Astrocyte (in vitro differentiated cells and primary cell): Measurements from ENCODE around the gene ADARB2. TPM values are rescaled to one million over a fixed set of nuclear protein-coding genes. Genes with fewer than 3 reads are reported as not detected.

Experiments used
- DNase-seq: peaks from one replicate; pipeline ENCODE4 v3.0.0-alpha.2; 2010; ENCODE audit warnings: low read depth
- FAIRE-seq: peaks from 2 replicates; lab custom pipeline; 2011; peaks lifted over from hg19 to GRCh38; lab: Jason Lieb, UNC
- H2AFZ ChIP-seq: 2 replicates; pipeline ENCODE4 v1.6.0; 2012; ENCODE audit warnings: low read depth, low read length, inconsistent platforms
- H3K27ac ChIP-seq: 2 replicates; pipeline ENCODE4 v1.5.1; 2011; ENCODE audit warnings: low read depth, low read length, inconsistent platforms
- H3K27me3 ChIP-seq: 2 replicates; pipeline ENCODE4 v1.6.0; 2011; ENCODE audit warnings: low read length, inconsistent platforms; ENCODE audit not compliant: insufficient read depth
- H3K36me3 ChIP-seq: 2 replicates; pipeline ENCODE4 v1.5.1; 2011; ENCODE audit warnings: low read length, inconsistent platforms; ENCODE audit not compliant: insufficient read depth
- H3K4me1 ChIP-seq: 2 replicates; pipeline ENCODE4 v1.5.1; 2011; ENCODE audit warnings: low read length, inconsistent platforms; ENCODE audit not compliant: insufficient read depth
- H3K4me2 ChIP-seq: 2 replicates; pipeline ENCODE4 v1.6.0; 2012; ENCODE audit warnings: low read length, inconsistent platforms
- H3K4me3 ChIP-seq: 2 replicates; pipeline ENCODE4 v1.5.1; 2011; ENCODE audit warnings: low read depth, mild to moderate bottlenecking, low read length, inconsistent platforms; ENCODE audit not compliant: insufficient read depth
- H3K79me2 ChIP-seq: 2 replicates; pipeline ENCODE4 v1.6.0; 2012; ENCODE audit warnings: mild to moderate bottlenecking, low read length, inconsistent platforms; ENCODE audit not compliant: insufficient read depth
- H3K9ac ChIP-seq: 2 replicates; pipeline ENCODE4 v1.6.0; 2012; ENCODE audit warnings: mild to moderate bottlenecking, low read length, inconsistent platforms
- H3K9me3 ChIP-seq: 2 replicates; pipeline ENCODE4 v1.5.1; 2012; ENCODE audit warnings: low read depth, mild to moderate bottlenecking, low read length, inconsistent platforms; ENCODE audit not compliant: insufficient read depth
- H4K20me1 ChIP-seq: 2 replicates; pipeline ENCODE4 v1.6.0; 2012; ENCODE audit warnings: low read length, inconsistent platforms; ENCODE audit not compliant: insufficient read depth
- H3K27ac Mint-ChIP-seq: one replicate; pipeline ENCODE4 v1.8.0; 2021; ENCODE audit warnings: mild to moderate bottlenecking, mixed read lengths; ENCODE audit not compliant: unreplicated experiment
- H3K27me3 Mint-ChIP-seq: one replicate; pipeline ENCODE4 v1.8.0; 2021; ENCODE audit warnings: low read depth, mixed read lengths; ENCODE audit not compliant: unreplicated experiment
- H3K36me3 Mint-ChIP-seq: one replicate; pipeline ENCODE4 v1.8.0; 2021; ENCODE audit warnings: low read depth, mixed read lengths; ENCODE audit not compliant: unreplicated experiment
- H3K4me1 Mint-ChIP-seq: one replicate; pipeline ENCODE4 v1.8.0; 2021; ENCODE audit warnings: low read depth, mixed read lengths; ENCODE audit not compliant: unreplicated experiment
- H3K4me3 Mint-ChIP-seq: one replicate; pipeline ENCODE4 v1.8.0; 2021; ENCODE audit warnings: mild to moderate bottlenecking, moderate library complexity, mixed read lengths; ENCODE audit not compliant: unreplicated experiment
- H3K9me3 Mint-ChIP-seq: one replicate; pipeline ENCODE4 v1.8.0; 2021; ENCODE audit warnings: mild to moderate bottlenecking, mixed read lengths; ENCODE audit not compliant: unreplicated experiment
- EZH2 ChIP-seq: IDR thresholded peaks from 2 replicates; pipeline ENCODE4 v1.6.1; 2012; ENCODE audit warnings: mild to moderate bottlenecking, low read length, inconsistent platforms; ENCODE audit not compliant: insufficient read depth
- total RNA-seq: library from RNA; stranded (reverse); gene quantifications from 2 replicates; pipeline ENCODE4 v1.2.1, GENCODE V29; 2021
- TF ChIP-seq, protein P1 (sequence below): IDR thresholded peaks from 2 replicates; pipeline ENCODE4 v1.5.1; 2011; ENCODE audit warnings: low read depth, mild to moderate bottlenecking, inconsistent platforms, low read length, moderate library complexity; ENCODE audit not compliant: insufficient read depth

The ADARB2 gene
- total RNA-seq, 1 donor from 2014 or later, result 0.18 TPM

DNA sequence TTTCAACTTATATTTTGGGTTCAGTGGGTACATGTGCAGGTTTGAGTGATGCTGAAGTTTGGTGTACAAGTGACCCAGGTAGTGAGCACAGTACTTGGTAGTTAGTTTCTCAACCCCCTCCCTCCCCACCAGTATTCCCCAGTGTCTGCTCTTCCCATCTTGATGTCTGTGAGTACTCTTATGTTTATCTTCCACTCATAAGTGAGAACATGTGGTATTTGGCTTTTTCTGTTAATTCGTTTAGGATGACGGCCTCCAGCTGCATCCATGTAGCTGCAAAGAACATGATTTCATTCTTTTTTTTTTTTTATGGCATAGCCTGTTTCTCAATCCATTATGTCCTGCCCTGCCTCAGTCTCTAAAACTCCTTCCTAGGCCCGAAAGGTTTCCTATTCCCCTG is 459.0 kb downstream of the ADARB2 start:
- no peaks in the 10 kb centered on the region for H3K4me1 Mint-ChIP-seq
- H3K27ac Mint-ChIP-seq, result peak overlapping the region; percentile 35
- Histone ChIP-seq H2AFZ (no peak overlapping the region), H3K9ac (no peak overlapping the region), H3K36me3 (no peaks in the 10 kb centered on the region), H3K4me1 (no peaks in the 10 kb centered on the region), H3K27me3 (peaks cover under 1% of the 10 kb centered on the region), H3K9me3 (peaks cover 3% of the 10 kb centered on the region), H3K4me3 (no peak overlapping the region), H4K20me1 (no peaks in the 10 kb centered on the region), H3K4me2 (no peak overlapping the region), H3K27ac (no peak overlapping the region), H3K79me2 (no peaks in the 10 kb centered on the region)
- no peak for TF ChIP-seq EZH2
- TF ChIP-seq, protein P1, sequence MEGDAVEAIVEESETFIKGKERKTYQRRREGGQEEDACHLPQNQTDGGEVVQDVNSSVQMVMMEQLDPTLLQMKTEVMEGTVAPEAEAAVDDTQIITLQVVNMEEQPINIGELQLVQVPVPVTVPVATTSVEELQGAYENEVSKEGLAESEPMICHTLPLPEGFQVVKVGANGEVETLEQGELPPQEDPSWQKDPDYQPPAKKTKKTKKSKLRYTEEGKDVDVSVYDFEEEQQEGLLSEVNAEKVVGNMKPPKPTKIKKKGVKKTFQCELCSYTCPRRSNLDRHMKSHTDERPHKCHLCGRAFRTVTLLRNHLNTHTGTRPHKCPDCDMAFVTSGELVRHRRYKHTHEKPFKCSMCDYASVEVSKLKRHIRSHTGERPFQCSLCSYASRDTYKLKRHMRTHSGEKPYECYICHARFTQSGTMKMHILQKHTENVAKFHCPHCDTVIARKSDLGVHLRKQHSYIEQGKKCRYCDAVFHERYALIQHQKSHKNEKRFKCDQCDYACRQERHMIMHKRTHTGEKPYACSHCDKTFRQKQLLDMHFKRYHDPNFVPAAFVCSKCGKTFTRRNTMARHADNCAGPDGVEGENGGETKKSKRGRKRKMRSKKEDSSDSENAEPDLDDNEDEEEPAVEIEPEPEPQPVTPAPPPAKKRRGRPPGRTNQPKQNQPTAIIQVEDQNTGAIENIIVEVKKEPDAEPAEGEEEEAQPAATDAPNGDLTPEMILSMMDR, result no peak
- FAIRE-seq, result no peak
- peaks cover 1% of the 10 kb centered on the region for H3K36me3 Mint-ChIP-seq
- DNase-seq, result no peak
- no peak overlapping the region for H3K4me3 Mint-ChIP-seq
- H3K9me3 Mint-ChIP-seq, result peaks cover 15% of the 10 kb centered on the region
- H3K27me3 Mint-ChIP-seq, result peaks cover 53% of the 10 kb centered on the region

DNA sequence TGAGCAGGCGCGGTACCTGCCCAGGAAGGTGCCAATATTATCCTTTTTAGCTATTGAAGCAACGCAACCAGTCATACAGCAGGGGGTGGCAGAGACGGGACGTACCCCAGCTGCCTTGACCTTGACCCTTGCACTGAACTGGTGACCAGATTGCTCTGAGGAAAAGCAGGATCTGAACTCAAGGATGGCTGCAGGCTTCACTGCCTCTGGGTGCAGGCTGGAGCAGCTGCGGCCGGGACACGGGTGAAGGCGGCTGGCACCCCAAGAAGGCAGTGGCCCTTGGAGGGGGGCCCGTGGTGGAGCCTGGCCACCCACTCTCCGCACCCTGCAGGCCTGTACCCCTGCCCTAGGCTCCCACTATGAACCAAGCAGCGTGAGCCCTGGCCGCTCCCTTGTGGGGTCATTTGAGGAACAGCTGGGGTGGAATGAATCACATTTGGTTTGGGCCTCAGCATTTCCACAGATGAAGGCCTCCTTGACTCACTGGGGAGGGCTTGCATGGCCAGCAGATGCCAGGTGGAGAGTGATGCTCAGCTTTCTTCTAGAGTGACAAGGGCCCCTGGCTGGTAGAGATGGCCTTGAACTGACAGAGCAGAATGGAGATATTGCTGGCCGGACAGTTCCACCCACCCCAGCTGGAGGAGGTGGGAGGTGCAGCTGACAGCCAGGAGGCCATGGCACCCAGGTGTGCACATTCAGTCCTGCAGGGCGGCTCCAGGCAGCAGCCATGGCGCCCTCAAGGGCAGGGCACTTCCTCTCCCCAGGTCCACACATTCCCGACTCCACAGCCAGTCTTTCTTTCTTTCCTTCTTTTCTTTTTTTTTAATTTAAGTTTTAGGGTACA is 462.4 kb downstream of the ADARB2 start:
- H3K27ac Mint-ChIP-seq, result no peak overlapping the region

More for the DNA sequence above, 462.4 kb downstream of the ADARB2 start:
- DNase-seq (no peak), FAIRE-seq (no peak)
- Mint-ChIP-seq H3K9me3 (peaks cover 15% of the 10 kb centered on the region), H3K4me1 (no peaks in the 10 kb centered on the region), H3K4me3 (no peak overlapping the region), H3K27me3 (peaks cover 58% of the 10 kb centered on the region), H3K36me3 (peaks cover 1% of the 10 kb centered on the region)
- no peak overlapping the region for H3K4me2 ChIP-seq
- H3K4me3 ChIP-seq, result no peak overlapping the region
- H3K36me3 ChIP-seq, result no peaks in the 10 kb centered on the region
- TF ChIP-seq EZH2, result no peak
- TF ChIP-seq, protein P1, result no peak
- no peaks in the 10 kb centered on the region for H4K20me1 ChIP-seq
- no peak overlapping the region for H3K9ac ChIP-seq
- H3K4me1 ChIP-seq, result no peaks in the 10 kb centered on the region
- no peaks in the 10 kb centered on the region for H3K27me3 ChIP-seq
- peaks cover 3% of the 10 kb centered on the region for H3K9me3 ChIP-seq
- H3K27ac ChIP-seq, result no peak overlapping the region
- H3K79me2 ChIP-seq, result no peaks in the 10 kb centered on the region
- H2AFZ ChIP-seq, result no peak overlapping the region
